Measurements from ENCODE around the gene TNFRSF8.

Gene TNFRSF8

DNA sequence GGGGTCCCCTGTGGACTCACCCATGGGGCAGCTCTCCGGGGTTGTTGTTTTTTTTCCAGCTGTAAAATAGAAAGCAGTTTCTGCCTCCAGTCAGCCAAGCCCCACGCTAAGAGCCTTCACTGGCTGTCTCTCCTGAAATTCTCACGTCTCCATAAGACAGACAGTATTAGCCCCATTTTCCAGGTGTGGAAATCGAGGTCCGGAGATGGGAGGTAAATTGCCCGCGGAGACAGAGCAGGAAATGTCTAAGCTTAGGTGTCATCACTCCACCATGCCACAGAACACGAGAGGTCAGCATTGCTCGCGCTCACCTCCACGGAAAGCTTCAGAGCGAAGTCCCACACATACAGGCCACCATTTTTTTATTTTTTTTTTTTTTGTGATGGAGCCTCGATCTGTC lies 44.6 kb downstream of the TNFRSF8 start:
- Histone ChIP-seq H3F3A (ENCODE audit: insufficient read depth, low read length) (no peaks in the 10 kb centered on the region), H3K9me3 (ENCODE audit: low read length) (no peaks in the 10 kb centered on the region), H3K79me2 (ENCODE audit: insufficient read depth, low read length) (no peaks in the 10 kb centered on the region), H3K4me1 (ENCODE audit: insufficient read depth, low read length, severe bottlenecking) (no peaks in the 10 kb centered on the region), H4K20me1 (ENCODE audit: insufficient read depth, low read length) (no peaks in the 10 kb centered on the region), H3K27me3 (ENCODE audit: insufficient read depth, low read length) (no peaks in the 10 kb centered on the region; the same call in 1 of the 2 replicates), H3K4me3 (ENCODE audit: low read depth, low read length, poor library complexity, severe bottlenecking) (no peak overlapping the region), H2AFZ (ENCODE audit: low read length) (no peak overlapping the region), H3K36me3 (ENCODE audit: insufficient read depth, low read length) (no peaks in the 10 kb centered on the region), H3K27ac (ENCODE audit: low read depth, low read length, poor library complexity, severe bottlenecking) (no peak overlapping the region), H3K9ac (ENCODE audit: low read length) (no peak overlapping the region), H3K4me2 (ENCODE audit: low read length) (no peak overlapping the region), H3K9me2 (ENCODE audit: low read depth, low read length) (no peaks in the 10 kb centered on the region)
- TF ChIP-seq, protein P1, sequence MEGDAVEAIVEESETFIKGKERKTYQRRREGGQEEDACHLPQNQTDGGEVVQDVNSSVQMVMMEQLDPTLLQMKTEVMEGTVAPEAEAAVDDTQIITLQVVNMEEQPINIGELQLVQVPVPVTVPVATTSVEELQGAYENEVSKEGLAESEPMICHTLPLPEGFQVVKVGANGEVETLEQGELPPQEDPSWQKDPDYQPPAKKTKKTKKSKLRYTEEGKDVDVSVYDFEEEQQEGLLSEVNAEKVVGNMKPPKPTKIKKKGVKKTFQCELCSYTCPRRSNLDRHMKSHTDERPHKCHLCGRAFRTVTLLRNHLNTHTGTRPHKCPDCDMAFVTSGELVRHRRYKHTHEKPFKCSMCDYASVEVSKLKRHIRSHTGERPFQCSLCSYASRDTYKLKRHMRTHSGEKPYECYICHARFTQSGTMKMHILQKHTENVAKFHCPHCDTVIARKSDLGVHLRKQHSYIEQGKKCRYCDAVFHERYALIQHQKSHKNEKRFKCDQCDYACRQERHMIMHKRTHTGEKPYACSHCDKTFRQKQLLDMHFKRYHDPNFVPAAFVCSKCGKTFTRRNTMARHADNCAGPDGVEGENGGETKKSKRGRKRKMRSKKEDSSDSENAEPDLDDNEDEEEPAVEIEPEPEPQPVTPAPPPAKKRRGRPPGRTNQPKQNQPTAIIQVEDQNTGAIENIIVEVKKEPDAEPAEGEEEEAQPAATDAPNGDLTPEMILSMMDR (IDR thresholded peaks at IDR 0.05; ENCODE audit: low read length) = no peak
- TF ChIP-seq EZH2 (IDR thresholded peaks at IDR 0.05; ENCODE audit: borderline replicate concordance, low read length) = no peak

DNA sequence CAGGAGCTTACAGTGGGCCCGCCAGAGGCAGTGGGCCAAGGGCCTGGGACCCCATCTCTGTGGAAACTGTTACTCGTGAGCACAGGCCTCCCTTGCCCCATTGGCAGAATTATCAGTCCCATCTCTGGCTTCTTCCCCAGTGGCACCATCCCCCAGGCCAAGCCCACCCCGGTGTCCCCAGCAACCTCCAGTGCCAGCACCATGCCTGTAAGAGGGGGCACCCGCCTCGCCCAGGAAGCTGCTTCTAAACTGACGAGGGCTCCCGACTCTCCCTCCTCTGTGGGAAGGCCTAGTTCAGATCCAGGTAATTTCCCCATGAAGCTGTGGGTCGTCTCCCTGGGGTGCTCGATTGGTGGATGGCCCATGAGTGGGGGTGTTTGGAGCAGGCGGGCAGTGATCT lies 46.8 kb downstream of the TNFRSF8 start:
- TF ChIP-seq, protein P1 (IDR thresholded peaks at IDR 0.05; ENCODE audit: low read length) = no peak
- TF ChIP-seq EZH2 (IDR thresholded peaks at IDR 0.05; ENCODE audit: borderline replicate concordance, low read length) = no peak
- H2AFZ ChIP-seq (ENCODE audit: low read length) = no peak overlapping the region
- H3K27ac ChIP-seq (ENCODE audit: low read depth, low read length, poor library complexity, severe bottlenecking) = no peak overlapping the region
- H3K9ac ChIP-seq (ENCODE audit: low read length) = no peak overlapping the region
- H3K36me3 ChIP-seq (ENCODE audit: insufficient read depth, low read length) = no peaks in the 10 kb centered on the region
- peaks cover 4% of the 10 kb centered on the region; the same call in 1 of the 2 replicates for H3K27me3 ChIP-seq (ENCODE audit: insufficient read depth, low read length)
- no peaks in the 10 kb centered on the region for H3F3A ChIP-seq (ENCODE audit: insufficient read depth, low read length)
- no peak overlapping the region for H3K4me2 ChIP-seq (ENCODE audit: low read length)
- no peaks in the 10 kb centered on the region for H3K9me3 ChIP-seq (ENCODE audit: low read length)
- H3K79me2 ChIP-seq (ENCODE audit: insufficient read depth, low read length) = no peaks in the 10 kb centered on the region
- H3K4me1 ChIP-seq (ENCODE audit: insufficient read depth, low read length, severe bottlenecking) = no peaks in the 10 kb centered on the region
- no peaks in the 10 kb centered on the region for H4K20me1 ChIP-seq (ENCODE audit: insufficient read depth, low read length)
- H3K4me3 ChIP-seq (ENCODE audit: low read depth, low read length, poor library complexity, severe bottlenecking) = no peak overlapping the region
- no peaks in the 10 kb centered on the region for H3K9me2 ChIP-seq (ENCODE audit: low read depth, low read length)

DNA sequence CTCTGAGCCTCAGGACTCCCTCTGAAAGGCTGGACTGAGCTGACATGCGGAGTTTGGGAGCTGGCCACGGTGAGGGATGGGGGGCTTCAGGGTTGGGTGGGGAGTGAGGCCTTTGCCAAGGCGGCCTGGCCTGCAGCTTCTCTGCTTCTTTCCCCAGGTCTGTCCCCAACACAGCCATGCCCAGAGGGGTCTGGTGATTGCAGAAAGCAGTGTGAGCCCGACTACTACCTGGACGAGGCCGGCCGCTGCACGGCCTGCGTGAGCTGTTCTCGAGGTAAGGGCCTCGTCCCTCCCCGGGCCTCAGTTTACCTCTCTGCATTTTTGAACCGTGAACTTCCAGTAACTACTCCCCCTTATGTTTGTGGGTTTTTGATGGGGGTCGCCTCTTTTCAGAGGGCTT lies 48.6 kb downstream of the TNFRSF8 start:
- no peaks in the 10 kb centered on the region for H4K20me1 ChIP-seq (ENCODE audit: insufficient read depth, low read length)
- no peak overlapping the region for H3K27ac ChIP-seq (ENCODE audit: low read depth, low read length, poor library complexity, severe bottlenecking)
- H2AFZ ChIP-seq (ENCODE audit: low read length) = no peak overlapping the region
- no peaks in the 10 kb centered on the region for H3K4me1 ChIP-seq (ENCODE audit: insufficient read depth, low read length, severe bottlenecking)
- H3K27me3 ChIP-seq (ENCODE audit: insufficient read depth, low read length) = peaks cover 9% of the 10 kb centered on the region; the same call in 1 of the 2 replicates
- no peak overlapping the region for H3K9ac ChIP-seq (ENCODE audit: low read length)
- H3K4me2 ChIP-seq (ENCODE audit: low read length) = no peak overlapping the region
- H3K36me3 ChIP-seq (ENCODE audit: insufficient read depth, low read length) = no peaks in the 10 kb centered on the region
- H3F3A ChIP-seq (ENCODE audit: insufficient read depth, low read length) = no peaks in the 10 kb centered on the region
- no peaks in the 10 kb centered on the region for H3K9me2 ChIP-seq (ENCODE audit: low read depth, low read length)
- H3K79me2 ChIP-seq (ENCODE audit: insufficient read depth, low read length) = no peaks in the 10 kb centered on the region
- TF ChIP-seq EZH2 (IDR thresholded peaks at IDR 0.05; ENCODE audit: borderline replicate concordance, low read length) = no peak
- TF ChIP-seq, protein P1 (IDR thresholded peaks at IDR 0.05; ENCODE audit: low read length) = no peak
- no peak overlapping the region for H3K4me3 ChIP-seq (ENCODE audit: low read depth, low read length, poor library complexity, severe bottlenecking)
- H3K9me3 ChIP-seq (ENCODE audit: low read length) = no peaks in the 10 kb centered on the region
